Activated CD4-positive, alpha-beta T cell treated with anti-CD3 and anti-CD28 coated beads for 36 hours (primary cell): ENCODE measurements around the gene C3orf18. TPM values are rescaled to one million over a fixed set of nuclear protein-coding genes. Genes with fewer than 3 reads are reported as not detected.

Source experiments
- ATAC-seq: fragments of 200-7000 bp; cut with Tn5 transposase; one replicate; pipeline ENCODE4 v1.10.0; 2021; ENCODE audit warnings: mild to moderate bottlenecking, moderate library complexity
- CTCF ChIA-PET: fragments of 350-600 bp; sonication (Branson Sonifier 250); formaldehyde crosslinking; loops from one replicate; lab custom pipeline; 2021; ENCODE audit warnings: antibody characterized with exemption; lab: Charles Lee
- POLR2A ChIA-PET: fragments of 350-600 bp; sonication (Branson Sonifier 250); formaldehyde crosslinking; loops from one replicate; lab custom pipeline; 2021; ENCODE audit warnings: antibody characterized with exemption, inconsistent platforms; lab: Charles Lee
- DNase-seq: peaks from one replicate; pipeline ENCODE4 v3.0.0-alpha.2; 2020
- H3K27ac Mint-ChIP-seq: one replicate; pipeline ENCODE4 v1.8.0; 2021; ENCODE audit warnings: mixed read lengths
- H3K27me3 Mint-ChIP-seq: one replicate; pipeline ENCODE4 v1.8.0; 2021; ENCODE audit warnings: mixed read lengths
- H3K36me3 Mint-ChIP-seq: one replicate; pipeline ENCODE4 v1.8.0; 2021; ENCODE audit warnings: low read depth, mixed read lengths
- H3K4me1 Mint-ChIP-seq: one replicate; pipeline ENCODE4 v1.8.0; 2021; ENCODE audit warnings: mixed read lengths
- H3K4me3 Mint-ChIP-seq: one replicate; pipeline ENCODE4 v1.8.0; 2021; ENCODE audit warnings: mild to moderate bottlenecking, moderate library complexity, mixed read lengths
- H3K9me3 Mint-ChIP-seq: one replicate; pipeline ENCODE4 v1.8.0; 2021; ENCODE audit warnings: low read depth, mixed read lengths
- intact Hi-C, 2 experiments: fragments of 100-400 bp; cut with DNase I in 1 of 2; cut with micrococcal nuclease in 1 of 2; formaldehyde crosslinking; loops; one replicate each; pipeline versions ENCODE4 v1.14.2 to v1.15.1; 2022 to 2024; cut with DNase I, micrococcal nuclease
- total RNA-seq, 2 experiments: library from RNA; stranded (reverse); gene quantifications; one replicate each; pipeline ENCODE4 v1.2.3, GENCODE V29; 2021

Gene C3orf18
- total RNA-seq, 2 experiments from 2014 or later, result 31.7 to 31.9 TPM

DNA sequence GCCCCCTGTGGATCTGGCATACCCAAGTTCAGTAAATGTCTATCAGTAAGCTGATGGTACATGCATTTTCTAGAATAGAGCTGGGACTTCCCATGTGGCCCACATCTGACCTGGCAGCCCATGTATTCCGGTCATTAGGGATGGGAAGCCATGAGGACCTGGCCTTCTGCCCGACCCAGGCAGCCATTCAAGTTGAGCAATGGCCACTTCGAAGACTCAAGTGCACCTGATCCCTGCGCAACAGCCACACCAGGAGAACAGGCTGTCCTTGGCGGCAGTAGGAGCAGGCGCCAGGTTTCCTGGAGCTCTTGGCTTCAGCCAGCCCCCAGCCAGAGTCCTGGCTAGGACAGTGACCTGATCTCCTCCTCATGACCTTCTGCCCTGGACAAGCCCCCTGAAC is 16.4 kb upstream of the C3orf18 start:
- peaks cover 65% of the 10 kb centered on the region for H3K4me1 Mint-ChIP-seq
- peaks cover 80% of the 10 kb centered on the region for H3K36me3 Mint-ChIP-seq
- H3K9me3 Mint-ChIP-seq, result no peaks in the 10 kb centered on the region
- POLR2A ChIA-PET, result interaction anchor here (0.9 to 1.5 kb wide), 2 partner anchors 17 kb away, joined by 3 to 7 read pairs; partner anchors contain the start of gene C3orf18
- intact Hi-C loops, result no loop called here
- DNase-seq (no peak), ATAC-seq (no peak)
- H3K27me3 Mint-ChIP-seq, result no peaks in the 10 kb centered on the region
- CTCF ChIA-PET, result interaction anchor here (0.6 to 19.8 kb wide), 2 partner anchors 25 to 720 kb away, joined by 4 to 647 read pairs; partner anchors contain the start of genes CISH and MAPKAPK3
- H3K4me3 Mint-ChIP-seq, result no peak overlapping the region
- H3K27ac Mint-ChIP-seq, result peak overlapping the region; percentile 100

DNA sequence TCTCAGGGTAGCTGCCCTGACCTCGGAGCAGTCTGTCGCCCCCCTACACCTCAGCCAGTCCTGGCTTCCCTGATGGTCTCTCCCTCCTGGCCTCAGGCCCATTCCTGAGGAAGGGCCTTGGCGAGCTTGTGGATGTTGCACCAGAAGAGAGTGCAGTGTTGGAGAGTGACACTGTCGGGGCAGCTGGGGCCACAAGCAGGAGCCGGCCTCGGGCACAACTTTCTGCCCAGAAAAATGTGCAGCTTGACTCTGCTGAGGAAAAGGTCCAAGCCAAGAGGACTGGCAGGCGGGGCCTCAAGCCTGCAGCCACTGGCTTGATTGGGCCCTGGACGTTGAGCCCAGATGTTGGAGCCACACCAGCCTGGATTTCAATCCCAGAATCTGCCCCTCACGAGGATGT is 14.5 kb upstream of the C3orf18 start:
- DNase-seq, result no peak
- intact Hi-C loops, result no loop called here
- Mint-ChIP-seq H3K4me1 (peaks cover 47% of the 10 kb centered on the region), H3K9me3 (no peaks in the 10 kb centered on the region), H3K4me3 (no peak overlapping the region), H3K27ac (peak overlapping the region; percentile 58), H3K36me3 (peaks cover 81% of the 10 kb centered on the region), H3K27me3 (no peaks in the 10 kb centered on the region)
- CTCF ChIA-PET, result interaction anchor here (0.5 to 19.8 kb wide), 4 partner anchors 10 to 858 kb away, joined by 3 to 647 read pairs (median 6); partner anchors contain the start of genes CISH, CYB561D2, GMPPB and MAPKAPK3
- no peak for ATAC-seq
- POLR2A ChIA-PET, result interaction anchor here (1.3 to 1.4 kb wide), 2 partner anchors 15 to 28 kb away, joined by 3 to 4 read pairs; partner anchors contain the start of gene C3orf18

DNA sequence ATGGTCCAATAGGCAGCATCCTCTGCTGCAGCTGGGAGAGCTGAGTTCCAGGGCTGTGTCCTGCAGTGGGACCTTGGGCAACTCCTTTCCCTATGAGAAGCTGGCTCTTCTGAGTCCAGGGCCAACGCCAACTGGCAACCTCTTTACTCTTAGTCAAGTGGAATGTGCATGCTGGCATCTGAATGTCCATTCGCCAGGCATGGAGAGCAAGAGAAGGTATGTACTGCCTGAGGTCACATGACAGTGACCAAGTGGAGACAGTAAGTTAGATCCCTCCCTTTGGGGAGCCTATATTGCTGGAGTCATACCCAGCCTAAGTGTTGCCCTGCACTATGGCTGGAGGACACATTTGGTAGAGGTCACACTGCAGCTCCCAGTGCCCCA is 13.9 kb upstream of the C3orf18 start:
- H3K9me3 Mint-ChIP-seq, result no peaks in the 10 kb centered on the region
- ChIA-PET CTCF (interaction anchor here (1.1 to 19.8 kb wide), 3 partner anchors 9 to 28 kb away, joined by 6 to 647 read pairs (median 9); partner anchors contain the start of genes CISH and MAPKAPK3), POLR2A (interaction anchor here (0.5 to 1.4 kb wide), 4 partner anchors 14 to 276 kb away, joined by 3 to 4 read pairs (median 3); partner anchors contain the start of gene C3orf18)
- peaks cover 41% of the 10 kb centered on the region for H3K4me1 Mint-ChIP-seq
- ATAC-seq (no peak), DNase-seq (no peak)
- H3K27ac Mint-ChIP-seq, result peak overlapping the region; percentile 27
- no peaks in the 10 kb centered on the region for H3K27me3 Mint-ChIP-seq
- intact Hi-C loops, result no loop called here
- no peak overlapping the region for H3K4me3 Mint-ChIP-seq
- peaks cover 84% of the 10 kb centered on the region for H3K36me3 Mint-ChIP-seq

DNA sequence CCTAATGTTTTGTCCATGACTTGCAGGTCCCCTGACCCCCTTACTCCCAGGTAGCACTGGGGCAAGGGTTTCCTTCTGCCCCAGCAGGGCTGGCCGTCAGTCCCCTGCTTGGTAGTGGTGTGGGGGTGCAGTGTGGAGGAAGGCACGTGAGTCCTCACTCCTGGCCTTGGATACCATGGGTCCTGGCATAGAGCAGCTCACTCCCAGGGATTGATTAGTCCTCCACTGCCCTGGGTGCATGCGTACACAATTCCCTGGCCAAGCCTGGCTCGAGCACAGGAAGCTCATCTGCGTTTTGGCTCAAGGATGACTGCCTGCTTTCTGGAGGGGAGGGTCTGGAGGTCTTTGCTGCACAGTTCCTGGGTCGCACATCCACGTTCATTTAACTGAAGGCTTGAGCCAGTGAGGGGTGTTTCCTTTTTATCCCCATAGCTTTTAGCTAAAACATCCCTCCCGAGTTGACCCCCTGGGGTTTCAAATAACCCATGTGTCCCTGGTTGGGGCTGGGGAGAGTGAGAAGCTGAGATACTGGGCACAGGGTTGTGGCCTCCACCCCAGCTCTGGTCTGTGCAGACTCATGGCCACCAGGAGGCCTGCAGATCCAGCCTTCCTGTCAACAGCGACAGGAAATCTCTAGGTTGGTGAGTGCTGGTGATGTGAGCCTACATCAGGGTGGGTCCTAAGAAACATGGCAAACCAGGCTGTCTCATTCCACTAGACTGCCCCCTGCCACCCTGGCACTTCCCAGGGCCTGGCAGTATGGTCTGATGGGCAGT is 13.3 kb upstream of the C3orf18 start:
- H3K27me3 Mint-ChIP-seq, result no peaks in the 10 kb centered on the region
- intact Hi-C loops, result no loop called here
- H3K27ac Mint-ChIP-seq, result peak overlapping the region; percentile 27
- peaks cover 40% of the 10 kb centered on the region for H3K4me1 Mint-ChIP-seq
- no peaks in the 10 kb centered on the region for H3K9me3 Mint-ChIP-seq
- no peak overlapping the region for H3K4me3 Mint-ChIP-seq
- no peak for ATAC-seq
- ChIA-PET CTCF (interaction anchor here (0.6 to 19.8 kb wide), 4 partner anchors 8 to 46 kb away, joined by 3 to 647 read pairs (median 8); partner anchors contain the start of genes CISH and MAPKAPK3), POLR2A (interaction anchor here (0.5 to 1.4 kb wide), 3 partner anchors 13 to 276 kb away, joined by 3 to 4 read pairs (median 3); partner anchors contain the start of gene C3orf18)
- no peak for DNase-seq
- peaks cover 88% of the 10 kb centered on the region for H3K36me3 Mint-ChIP-seq

DNA sequence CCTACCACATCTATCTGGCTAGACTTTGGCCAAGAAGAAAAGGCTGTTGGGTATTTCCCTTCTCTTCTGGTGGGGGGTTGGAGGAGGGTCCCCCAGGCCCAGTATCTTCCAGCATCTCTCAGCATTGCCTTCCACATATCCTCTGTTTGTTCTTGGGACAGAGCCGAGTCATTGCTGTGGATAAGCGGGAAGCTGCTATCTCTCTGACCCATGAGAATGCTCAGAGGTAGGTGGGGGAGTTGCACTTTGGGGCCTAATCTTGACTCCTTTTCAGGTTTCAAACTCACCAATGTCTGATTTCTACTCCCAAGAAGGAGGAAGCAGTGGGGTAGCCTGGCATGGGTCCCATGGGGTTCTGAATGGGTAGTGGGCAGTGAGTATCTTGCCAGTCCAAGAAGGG is 9.8 kb upstream of the C3orf18 start:
- no peaks in the 10 kb centered on the region for H3K27me3 Mint-ChIP-seq
- H3K4me3 Mint-ChIP-seq, result no peak overlapping the region
- ChIA-PET POLR2A (interaction anchor here (10.4 to 10.9 kb wide), 2 partner anchors 12 to 25 kb away, joined by 213 to 258 read pairs; no protein-coding TSS in a partner anchor), CTCF (interaction anchor here (0.6 to 19.8 kb wide), 2 partner anchors 32 to 1095 kb away, joined by 4 to 647 read pairs; partner anchors contain the start of genes CISH and MAPKAPK3)
- no peak for ATAC-seq
- H3K9me3 Mint-ChIP-seq, result no peaks in the 10 kb centered on the region
- intact Hi-C loops, result no loop called here
- peaks cover 43% of the 10 kb centered on the region for H3K4me1 Mint-ChIP-seq
- no peak for DNase-seq
- peak overlapping the region; percentile 14 for H3K27ac Mint-ChIP-seq
- H3K36me3 Mint-ChIP-seq, result peaks cover 89% of the 10 kb centered on the region

DNA sequence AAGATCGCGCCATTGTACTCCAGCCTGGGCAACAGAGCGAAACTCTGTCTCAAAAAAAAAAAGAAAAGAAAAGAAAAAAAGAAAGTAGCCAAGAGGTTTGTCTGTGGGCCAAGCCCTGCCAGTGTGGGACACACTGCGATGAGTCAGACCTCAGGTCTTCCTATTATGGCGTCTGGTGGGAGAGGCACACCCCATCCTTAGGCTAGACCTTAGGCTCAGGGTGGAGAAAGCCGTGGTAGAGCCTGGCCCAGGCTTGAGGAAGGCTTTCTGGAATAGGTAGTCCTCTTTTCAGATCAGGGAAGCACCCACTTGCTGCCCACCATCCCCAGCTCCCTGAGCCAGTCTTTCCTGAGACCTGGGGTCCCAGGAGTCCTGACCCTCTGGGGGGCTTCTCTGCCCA is 7.8 kb upstream of the C3orf18 start:
- H3K27ac Mint-ChIP-seq, result peak overlapping the region; percentile 97
- DNase-seq (no peak), ATAC-seq (no peak)
- ChIA-PET CTCF (interaction anchor here (11.5 to 19.8 kb wide), 2 partner anchors 14 to 34 kb away, joined by 185 to 647 read pairs; partner anchors contain the start of genes CISH and MAPKAPK3), POLR2A (interaction anchor here (1.2 to 10.9 kb wide), 3 partner anchors 14 to 42 kb away, joined by 3 to 258 read pairs (median 213); no protein-coding TSS in a partner anchor)
- no peaks in the 10 kb centered on the region for H3K9me3 Mint-ChIP-seq
- intact Hi-C loops, result no loop called here
- H3K27me3 Mint-ChIP-seq, result no peaks in the 10 kb centered on the region
- H3K36me3 Mint-ChIP-seq, result peaks cover 92% of the 10 kb centered on the region
- no peak overlapping the region for H3K4me3 Mint-ChIP-seq
- H3K4me1 Mint-ChIP-seq, result peaks cover 61% of the 10 kb centered on the region

DNA sequence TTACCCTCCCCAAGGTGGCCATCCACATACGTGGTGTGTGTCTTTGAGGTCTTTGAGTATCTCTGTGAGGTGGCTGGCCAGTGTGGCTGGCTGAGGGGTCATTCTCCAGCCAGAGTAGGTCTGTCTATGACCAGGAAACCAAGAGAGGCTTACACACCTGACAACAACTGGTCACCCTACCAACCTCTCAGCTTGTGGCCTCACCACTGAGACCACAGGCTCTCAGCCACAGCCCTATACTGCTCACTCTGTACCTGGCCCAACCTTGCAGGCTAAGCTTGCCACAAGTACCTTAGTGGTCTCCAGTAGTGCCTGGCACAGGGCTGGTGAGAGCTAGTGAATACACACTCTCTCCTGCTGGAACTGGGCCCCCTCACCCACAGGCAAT is 6.9 kb upstream of the C3orf18 start:
- H3K9me3 Mint-ChIP-seq, result no peaks in the 10 kb centered on the region
- peak overlapping the region; percentile 100 for H3K4me3 Mint-ChIP-seq
- ATAC-seq (no peak), DNase-seq (peak; percentile 48)
- ChIA-PET POLR2A (interaction anchor here (1.2 to 10.9 kb wide), 3 partner anchors 15 to 43 kb away, joined by 3 to 258 read pairs (median 213); no protein-coding TSS in a partner anchor), CTCF (interaction anchor here (11.5 to 19.8 kb wide), 2 partner anchors 14 to 35 kb away, joined by 185 to 647 read pairs; partner anchors contain the start of genes CISH and MAPKAPK3)
- intact Hi-C loops, result loop anchor here in 1 of 2 experiments (5.0 kb wide), 1 partner anchor 398 kb away; no protein-coding TSS in a partner anchor
- H3K27me3 Mint-ChIP-seq, result no peaks in the 10 kb centered on the region
- H3K4me1 Mint-ChIP-seq, result peaks cover 62% of the 10 kb centered on the region
- H3K36me3 Mint-ChIP-seq, result peaks cover 94% of the 10 kb centered on the region
- H3K27ac Mint-ChIP-seq, result peak overlapping the region; percentile 97

DNA sequence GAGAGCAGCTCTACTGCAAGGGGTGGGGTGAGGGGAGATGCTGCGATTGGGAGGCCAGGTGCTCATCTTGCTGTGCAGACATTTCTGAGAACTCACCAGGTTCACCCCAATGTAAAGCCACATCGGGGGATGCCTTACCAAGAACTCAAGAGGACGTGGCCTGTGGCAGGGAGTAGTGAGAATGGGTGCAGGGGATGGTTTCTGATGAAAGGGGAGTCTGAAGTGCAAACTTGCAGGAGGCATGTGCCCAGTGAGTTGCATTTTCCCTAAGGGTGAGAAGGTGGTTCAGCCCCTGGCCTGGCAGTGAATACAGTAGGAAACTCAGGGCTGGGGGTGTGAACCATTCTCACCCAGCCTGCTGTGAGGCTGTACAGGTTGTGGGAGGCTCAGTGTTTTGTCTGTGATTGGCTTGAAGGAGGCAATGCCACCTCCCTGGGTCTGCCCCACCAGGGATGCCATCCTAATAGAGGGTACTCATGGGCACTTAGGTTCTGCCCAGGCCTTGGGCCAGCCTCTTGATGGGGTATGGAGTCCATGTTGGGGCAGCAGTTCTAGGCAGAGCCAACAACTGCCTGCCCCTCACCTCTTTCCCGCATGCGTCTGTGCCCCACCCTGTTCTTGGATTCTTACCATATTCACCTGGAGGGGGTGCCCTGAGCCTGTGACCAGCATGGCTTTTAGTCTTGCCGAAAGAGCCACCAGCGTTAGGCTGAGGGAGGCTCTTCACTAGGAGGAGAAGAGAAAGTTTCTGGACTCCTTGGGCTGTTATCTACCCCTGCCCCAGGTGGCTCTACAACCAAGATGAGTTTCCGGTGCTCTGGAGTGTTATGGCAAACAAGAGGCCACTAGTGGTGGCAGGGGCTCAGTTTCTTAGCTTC is 6.3 kb upstream of the C3orf18 start:
- DNase-seq (peak; percentile 90), ATAC-seq (peak; percentile 54)
- H3K27me3 Mint-ChIP-seq, result no peaks in the 10 kb centered on the region
- peaks cover 89% of the 10 kb centered on the region for H3K36me3 Mint-ChIP-seq
- CTCF ChIA-PET, result interaction anchor here (0.7 to 19.8 kb wide), 6 partner anchors 11 to 799 kb away, joined by 3 to 647 read pairs (median 14); partner anchors contain the start of genes CISH and MAPKAPK3
- peak overlapping the region; percentile 100 for H3K4me3 Mint-ChIP-seq
- no peaks in the 10 kb centered on the region for H3K9me3 Mint-ChIP-seq
- POLR2A ChIA-PET, result interaction anchor here (7.5 to 10.9 kb wide), 3 partner anchors 15 to 40 kb away, joined by 213 to 267 read pairs (median 258); partner anchors contain the start of genes CISH and MAPKAPK3
- peaks cover 61% of the 10 kb centered on the region for H3K4me1 Mint-ChIP-seq
- intact Hi-C loops, result loop anchor here (1.0 to 5.0 kb wide), 4 partner anchors 14 to 398 kb away; partner anchors contain the start of gene DOCK3 (in 1 of the 2)
- H3K27ac Mint-ChIP-seq, result peak overlapping the region; percentile 97

DNA sequence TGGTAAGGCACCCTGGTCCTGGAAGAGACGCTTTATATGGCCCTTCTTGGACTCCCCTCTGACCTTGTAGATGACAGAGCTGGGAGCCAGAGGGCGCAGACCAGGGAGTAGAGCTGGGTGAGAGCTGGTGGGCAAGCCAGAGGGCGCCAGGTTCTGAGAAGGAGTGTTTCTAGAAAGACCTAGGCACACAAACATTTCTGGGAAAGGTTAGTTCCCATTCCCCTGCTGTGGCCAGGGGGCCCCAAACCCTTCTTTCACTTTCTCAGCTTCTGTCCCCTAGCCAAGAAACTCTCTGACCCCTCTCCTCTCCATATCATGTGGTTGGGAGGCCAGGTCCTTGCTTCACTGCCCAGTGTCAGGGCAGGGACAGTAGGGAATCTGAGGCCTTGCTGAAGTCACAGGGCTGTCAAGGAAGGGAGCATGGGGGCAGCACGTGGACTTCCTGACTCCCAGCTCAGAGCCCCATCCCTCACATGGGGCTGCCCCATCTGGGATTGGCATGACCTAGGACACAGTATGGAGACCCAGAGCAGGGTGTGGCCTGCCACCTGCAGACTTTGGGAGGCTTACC is 5.3 kb upstream of the C3orf18 start:
- ChIA-PET CTCF (interaction anchor here (0.6 to 19.8 kb wide), 13 partner anchors 8 to 817 kb away, joined by 3 to 647 read pairs (median 5); partner anchors contain the start of genes CISH and MAPKAPK3), POLR2A (interaction anchor here (0.7 to 10.9 kb wide), 4 partner anchors 16 to 222 kb away, joined by 3 to 267 read pairs (median 236); partner anchors contain the start of genes CISH, CYB561D2, MAPKAPK3 and NPRL2)
- H3K4me1 Mint-ChIP-seq, result peaks cover 64% of the 10 kb centered on the region
- H3K9me3 Mint-ChIP-seq, result no peaks in the 10 kb centered on the region
- peaks cover 83% of the 10 kb centered on the region for H3K36me3 Mint-ChIP-seq
- intact Hi-C loops, result loop anchor here (1.0 to 5.0 kb wide), 7 partner anchors 15 to 812 kb away; partner anchors contain the start of genes DOCK3 (in 1 of the 2) and MANF (in 1 of the 2)
- ATAC-seq (peak; percentile 7), DNase-seq (peak; percentile 74)
- H3K27ac Mint-ChIP-seq, result peak overlapping the region; percentile 97
- peak overlapping the region; percentile 100 for H3K4me3 Mint-ChIP-seq
- H3K27me3 Mint-ChIP-seq, result no peaks in the 10 kb centered on the region
